NCI-H345 treated with DMSO at 0.1 percent for 48 hours (cell line): ENCODE results near the gene ETHE1.
"Not testable (repeated sequence)": the region's sequence is repeated elsewhere in the genome, so short reads cannot be mapped to it uniquely, and the experiment has no call there.

Experiments
- DNase-seq: peaks from one replicate; lab custom pipeline; 2025; ENCODE audit not compliant: unreplicated experiment; lab: John Stamatoyannopoulos, UW

The ETHE1 gene

GRCh38 chr19:43524922-43525835 lies 1.8 kb downstream of the ETHE1 start:
- no peak for DNase-seq

GRCh38 chr19:43523696-43524095 lies 3.3 kb downstream of the ETHE1 start:
- DNase-seq = not testable (repeated sequence)

- no peak for DNase-seq
Observed at GRCh38 chr19:43522929-43523328, 4.1 kb downstream of the ETHE1 start.

DNA sequence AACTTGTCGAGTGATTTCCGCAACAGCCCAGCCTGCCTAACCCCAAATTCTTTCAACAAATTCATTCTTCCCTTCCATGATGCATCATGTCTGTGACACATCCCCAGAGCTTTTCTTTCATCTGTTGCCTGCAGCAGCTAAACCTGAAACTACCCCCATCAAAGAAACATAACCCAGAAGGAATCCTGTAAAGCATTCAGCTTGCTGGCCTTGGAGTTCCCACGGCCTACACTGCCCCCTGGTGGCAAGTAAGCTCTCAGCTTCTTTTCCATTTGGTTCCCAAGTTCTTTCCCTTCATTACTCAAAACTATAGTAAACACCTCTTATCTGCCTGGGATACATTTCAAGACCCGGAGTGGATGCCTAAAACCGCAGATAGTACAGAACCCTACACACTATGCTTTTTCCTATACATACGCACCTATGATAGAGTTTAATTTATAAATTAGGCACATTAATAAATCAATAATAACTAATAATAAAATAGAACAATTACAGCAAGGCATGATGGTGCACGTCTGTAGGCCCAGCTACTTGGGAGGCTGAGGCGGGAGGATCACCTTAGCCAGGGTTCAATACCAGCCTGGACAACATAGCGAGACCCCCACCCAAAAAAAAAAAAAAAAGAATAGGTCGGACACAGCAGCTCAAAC lies 7.4 kb downstream of the ETHE1 start:
- DNase-seq = peak; percentile 26

DNA sequence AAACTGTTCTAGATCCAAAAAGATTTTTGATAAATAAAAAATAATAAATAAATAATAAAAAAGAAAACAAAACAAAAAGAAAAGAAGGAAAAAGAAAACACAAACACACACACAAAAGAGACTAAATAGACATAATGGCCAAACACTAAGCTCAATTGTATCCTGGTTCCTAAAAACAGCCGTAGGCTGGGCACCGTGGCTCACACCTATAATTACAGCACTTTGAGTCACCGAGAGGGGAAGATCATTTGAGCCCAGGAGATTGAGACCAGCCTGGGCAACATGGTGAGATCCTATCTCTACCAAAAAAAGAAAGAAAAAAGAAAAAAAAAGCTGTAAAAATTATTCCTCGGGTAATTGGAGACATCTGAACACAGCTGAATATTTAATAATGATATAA lies 8.9 kb downstream of the ETHE1 start:
- DNase-seq = no peak

GRCh38 chr19:43512399-43512798 lies 14.6 kb downstream of the ETHE1 start:
- not testable (repeated sequence) for DNase-seq

DNA sequence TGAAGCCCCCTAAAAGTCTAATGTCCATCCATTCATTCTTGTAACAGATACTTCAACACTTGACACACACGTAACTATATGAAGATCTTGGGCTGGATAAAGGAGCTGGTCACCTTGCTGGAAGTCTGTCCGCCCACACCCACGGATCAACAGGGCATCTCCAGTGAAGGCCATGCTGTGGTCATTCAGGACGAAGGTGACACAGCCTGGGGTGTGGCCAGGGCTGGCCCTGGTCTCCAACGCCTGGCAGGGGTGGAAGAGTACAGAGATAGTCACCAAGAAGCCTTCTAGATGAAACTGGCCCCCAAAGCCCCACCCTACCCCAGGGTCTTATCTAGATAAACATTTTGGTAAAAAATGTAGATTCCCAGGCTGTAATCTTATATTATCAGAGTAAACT lies 15.7 kb downstream of the ETHE1 start:
- DNase-seq = no peak

DNA sequence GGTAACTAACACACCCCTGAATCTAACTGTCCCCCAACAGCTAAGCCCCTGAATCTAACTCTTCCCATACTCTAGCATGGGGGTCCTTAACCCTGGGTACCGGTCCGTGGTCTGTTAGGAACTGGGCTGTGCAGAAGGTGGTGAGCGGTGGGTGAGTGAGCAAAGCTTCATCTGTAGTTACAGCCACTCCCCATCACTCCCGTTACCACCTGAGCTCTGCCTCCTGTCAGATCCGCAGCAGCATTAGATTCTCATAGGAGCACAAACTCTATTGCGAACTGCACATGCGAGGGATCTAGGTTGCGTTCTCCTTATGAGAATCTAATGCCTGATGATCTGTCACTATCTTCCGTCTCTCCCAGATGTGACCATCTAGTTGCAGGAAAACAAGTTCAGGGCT lies 16.3 kb downstream of the ETHE1 start:
- no peak for DNase-seq

DNA sequence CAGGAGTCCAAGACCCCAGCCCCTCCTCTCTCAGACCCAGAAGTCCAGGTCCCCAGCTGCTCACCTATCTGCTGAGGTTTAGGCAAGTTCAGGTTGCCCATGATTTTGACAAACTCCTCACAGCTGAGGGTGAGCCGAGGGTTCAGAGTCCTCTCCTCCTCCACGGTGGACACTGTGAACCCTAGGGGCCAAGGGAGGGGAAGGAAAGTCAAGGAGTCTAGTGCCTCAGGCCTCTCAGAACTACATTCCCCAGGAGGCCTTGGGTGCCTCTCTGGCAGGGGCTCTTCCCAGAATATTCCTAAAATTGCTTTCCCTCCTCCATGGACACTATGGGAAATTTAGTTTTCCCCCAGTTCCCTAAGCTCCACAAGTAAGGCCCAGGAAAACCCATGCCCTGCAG lies 19.1 kb downstream of the ETHE1 start:
- DNase-seq = no peak

- DNase-seq = no peak
Observed at GRCh38 chr19:43506629-43507028, 20.4 kb downstream of the ETHE1 start.

GRCh38 chr19:43505941-43506340 lies 21.1 kb downstream of the ETHE1 start:
- DNase-seq = no peak

GRCh38 chr19:43505186-43505456 lies 21.9 kb downstream of the ETHE1 start:
- DNase-seq = no peak

GRCh38 chr19:43504426-43505185 lies 22.4 kb downstream of the ETHE1 start, which contains the start of gene PHLDB3:
Gene PHLDB3 (minus strand): TSS chr19:43504746. CDS start chr19:43504118, 628 bp downstream.
- DNase-seq = no peak

DNA sequence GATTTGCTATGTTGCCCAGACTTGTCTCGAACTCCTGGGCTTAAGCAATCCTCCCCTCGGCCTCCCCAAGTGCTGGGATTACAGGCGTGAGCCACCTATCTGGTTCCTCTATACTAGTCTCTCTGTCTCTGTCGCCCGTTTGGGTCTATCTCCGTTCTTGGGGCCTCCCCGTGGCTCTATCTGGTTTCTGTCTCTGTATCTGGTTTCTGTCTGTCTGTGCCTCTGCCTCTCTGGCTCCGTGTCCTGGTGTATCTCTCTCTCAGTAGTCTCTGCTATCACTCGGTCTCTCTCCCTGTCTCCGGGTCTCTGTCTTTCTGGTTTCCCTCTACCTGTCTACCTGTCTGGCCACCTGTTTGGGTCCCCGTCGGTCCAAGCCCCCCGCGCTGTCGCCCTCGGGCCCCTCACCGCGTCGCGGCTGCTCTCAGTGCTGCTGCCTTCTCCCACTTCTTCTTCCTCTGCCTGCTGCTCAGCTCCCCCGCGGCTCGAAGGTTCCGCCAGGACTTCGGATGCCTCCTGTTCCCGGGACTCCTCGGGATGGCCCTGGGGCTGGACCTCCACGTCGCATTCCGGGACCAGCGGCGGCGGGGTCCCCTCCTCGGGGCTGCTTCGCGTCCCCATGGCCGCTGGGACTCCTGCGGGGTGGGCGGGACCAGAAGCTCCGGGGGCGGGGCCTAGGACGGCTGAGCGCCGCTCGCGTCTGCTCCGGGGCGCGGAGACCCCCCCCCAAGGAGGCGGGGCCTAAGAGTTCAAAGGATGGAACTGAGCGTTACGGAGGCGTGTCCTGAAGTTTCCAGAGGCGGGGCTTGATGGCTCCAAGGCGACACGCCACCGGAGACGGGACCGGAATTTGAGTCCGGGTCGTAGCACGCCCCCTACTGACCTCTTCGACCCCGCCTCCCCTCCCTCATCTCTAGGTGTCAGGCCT lies 23.2 kb downstream of the ETHE1 start:
- peak; percentile 74 for DNase-seq

DNA sequence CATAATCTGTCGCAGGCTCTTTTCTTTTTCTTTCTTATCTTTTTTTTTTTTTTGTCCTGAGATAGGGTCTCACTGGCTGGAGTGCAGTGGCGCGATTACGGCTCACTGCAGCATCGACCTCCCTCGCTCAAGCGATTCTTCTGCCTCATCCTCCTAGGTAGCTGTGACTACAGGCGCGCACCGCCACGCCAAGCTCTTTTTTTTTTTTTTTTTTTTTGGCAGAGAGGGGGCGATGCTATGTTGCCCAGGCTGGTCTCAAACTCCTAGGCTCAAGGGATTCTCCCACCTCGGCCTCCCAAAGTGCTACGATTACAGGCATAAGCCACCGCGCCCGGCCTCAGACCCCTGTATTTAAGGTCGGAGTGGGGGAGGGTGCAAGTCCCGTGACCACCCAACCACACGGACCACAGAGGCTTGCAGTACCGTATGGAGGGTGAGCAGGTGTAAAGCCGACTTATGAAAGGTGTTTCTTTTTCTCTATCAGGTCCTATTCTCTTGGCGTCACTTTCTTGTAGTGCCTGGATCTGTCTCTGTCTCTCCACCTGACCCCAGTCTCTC lies 24.5 kb downstream of the ETHE1 start:
- no peak for DNase-seq

GRCh38 chr19:43501661-43502418 lies 25.2 kb downstream of the ETHE1 start:
- DNase-seq = no peak

GRCh38 chr19:43499042-43499441 lies 28.0 kb downstream of the ETHE1 start:
- DNase-seq = no peak

GRCh38 chr19:43498233-43498842 lies 28.7 kb downstream of the ETHE1 start:
- no peak for DNase-seq

- DNase-seq = no peak
Observed at GRCh38 chr19:43496960-43497359, 30.0 kb downstream of the ETHE1 start.
